Natural killer cell (primary cell): ENCODE results near the gene PORCN. TPM values are rescaled to one million over a fixed set of nuclear protein-coding genes. Genes with fewer than 3 reads are reported as not detected.

ENCODE experiments used
- ATAC-seq, 3 donors: fragments of 150-1000 bp in 2 of 3; fragments of 200-7000 bp in 1 of 3; cut with Tn5 transposase; 1 replicate in 1 of 3; 2 replicates in 2 of 3; pipeline ENCODE4 v1.10.0; 2021; ENCODE audit warnings: mild to moderate bottlenecking in 2 of 3, moderate library complexity in 2 of 3
- DNase-seq, 2 donors: peaks; one replicate each; pipeline versions ENCODE4 v3.0.0 to v3.0.0-alpha.2; 2013 to 2021; ENCODE audit warnings: mixed read lengths in 1 of 2
- H3K27ac ChIP-seq: one replicate; pipeline ENCODE4 v1.5.1; 2013; ENCODE audit warnings: mild to moderate bottlenecking, low read length
- H3K27me3 ChIP-seq: one replicate; pipeline ENCODE4 v1.6.1; 2013; ENCODE audit warnings: low read length; ENCODE audit not compliant: control insufficient read depth, insufficient read depth
- H3K36me3 ChIP-seq: one replicate; pipeline ENCODE4 v1.6.1; 2013; ENCODE audit warnings: low read length; ENCODE audit not compliant: control insufficient read depth, insufficient read depth
- H3K4me1 ChIP-seq: one replicate; pipeline ENCODE4 v1.6.1; 2013; ENCODE audit warnings: low read length; ENCODE audit not compliant: control insufficient read depth, insufficient read depth
- H3K4me3 ChIP-seq: one replicate; pipeline ENCODE4 v1.5.1; 2013; ENCODE audit warnings: low read length
- H3K9me3 ChIP-seq: one replicate; pipeline ENCODE4 v1.6.1; 2013; ENCODE audit warnings: low read length; ENCODE audit not compliant: control insufficient read depth, insufficient read depth
- H3K27ac Mint-ChIP-seq, 2 donors: one replicate each; pipeline ENCODE4 v1.8.0; 2022; ENCODE audit warnings: mild to moderate bottlenecking in 2 of 2, mixed read lengths in 2 of 2, moderate library complexity in 1 of 2
- H3K27me3 Mint-ChIP-seq, 2 donors: one replicate each; pipeline ENCODE4 v1.8.0; 2022; ENCODE audit warnings: low read depth in 2 of 2, mixed read lengths in 2 of 2
- H3K36me3 Mint-ChIP-seq: one replicate; pipeline ENCODE4 v1.8.0; 2022; ENCODE audit warnings: mixed read lengths
- H3K4me1 Mint-ChIP-seq, 2 donors: one replicate each; pipeline ENCODE4 v1.8.0; 2022; ENCODE audit warnings: mixed read lengths in 2 of 2
- H3K4me3 Mint-ChIP-seq: one replicate; pipeline ENCODE4 v1.8.0; 2022; ENCODE audit warnings: mild to moderate bottlenecking, moderate library complexity, mixed read lengths
- H3K9me3 Mint-ChIP-seq, 2 donors: one replicate each; pipeline ENCODE4 v1.8.0; 2022; ENCODE audit warnings: mixed read lengths in 2 of 2
- WGBS: methylation state at CpG from one replicate; pipeline ENCODE4 v1.1.7; 2013; ENCODE audit warnings: missing lambda C conversion rate; ENCODE audit not compliant: insufficient coverage; 5-methylcytosine and 5-hydroxymethylcytosine counted together
- intact Hi-C: fragments of 100-400 bp; cut with micrococcal nuclease; formaldehyde crosslinking; loops from one replicate; pipeline ENCODE4 v1.14.2; 2022
- total RNA-seq, 4 donors: library from RNA; stranded (reverse); fragments of 120-200 nt in 1 of 4; gene quantifications; one replicate each; pipeline versions ENCODE4 v1.2.3 to v1.2.4, GENCODE V29; 2013 to 2022
- TF ChIP-seq, protein P1 (sequence below): fragments of 200-600 bp; IDR thresholded peaks from one replicate; pipeline ENCODE4 v1.8.0; 2022; ENCODE audit warnings: antibody characterized with exemption

The PORCN gene
- total RNA-seq, 3 donors from 2014 or later (not counting 1 experiment from before 2014, with no cell fraction given) = 29.6 to 33.1 (median 31.1) TPM

DNA sequence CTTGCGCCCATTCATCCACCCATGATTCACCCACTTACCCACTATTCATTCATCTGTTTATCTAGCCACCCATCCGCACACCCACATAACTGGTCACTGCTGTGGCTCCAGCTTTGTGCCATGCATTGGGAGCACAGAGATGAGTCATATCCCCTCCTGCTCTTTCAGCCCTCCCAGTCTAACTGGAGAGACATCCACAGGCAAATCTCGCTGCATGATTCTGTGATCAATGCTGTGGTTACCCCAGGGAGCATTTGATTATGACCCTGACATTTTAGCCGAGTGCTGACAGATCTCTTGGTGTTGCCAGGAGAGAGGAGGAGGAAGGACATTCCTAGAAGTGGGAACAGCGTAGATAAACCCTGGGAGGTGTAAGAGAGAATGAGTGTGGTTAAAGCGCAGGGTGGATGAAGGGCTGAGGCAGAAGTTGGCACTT, 10.4 kb upstream of the PORCN start:
- Mint-ChIP-seq H3K9me3 (no peaks in the 10 kb centered on the region), H3K36me3 (no peaks in the 10 kb centered on the region), H3K4me1 (no peaks in the 10 kb centered on the region), H3K27me3 (no peaks in the 10 kb centered on the region), H3K4me3 (no peak overlapping the region), H3K27ac (no peak overlapping the region)
- ATAC-seq (no peak), DNase-seq (no peak)
- H3K9me3 ChIP-seq = no peaks in the 10 kb centered on the region
- no peak overlapping the region for H3K27ac ChIP-seq
- WGBS = 77% methylated on average over 6 of the region's 6 CpGs
- H3K27me3 ChIP-seq = no peaks in the 10 kb centered on the region
- no peak overlapping the region for H3K4me3 ChIP-seq
- TF ChIP-seq, protein P1, sequence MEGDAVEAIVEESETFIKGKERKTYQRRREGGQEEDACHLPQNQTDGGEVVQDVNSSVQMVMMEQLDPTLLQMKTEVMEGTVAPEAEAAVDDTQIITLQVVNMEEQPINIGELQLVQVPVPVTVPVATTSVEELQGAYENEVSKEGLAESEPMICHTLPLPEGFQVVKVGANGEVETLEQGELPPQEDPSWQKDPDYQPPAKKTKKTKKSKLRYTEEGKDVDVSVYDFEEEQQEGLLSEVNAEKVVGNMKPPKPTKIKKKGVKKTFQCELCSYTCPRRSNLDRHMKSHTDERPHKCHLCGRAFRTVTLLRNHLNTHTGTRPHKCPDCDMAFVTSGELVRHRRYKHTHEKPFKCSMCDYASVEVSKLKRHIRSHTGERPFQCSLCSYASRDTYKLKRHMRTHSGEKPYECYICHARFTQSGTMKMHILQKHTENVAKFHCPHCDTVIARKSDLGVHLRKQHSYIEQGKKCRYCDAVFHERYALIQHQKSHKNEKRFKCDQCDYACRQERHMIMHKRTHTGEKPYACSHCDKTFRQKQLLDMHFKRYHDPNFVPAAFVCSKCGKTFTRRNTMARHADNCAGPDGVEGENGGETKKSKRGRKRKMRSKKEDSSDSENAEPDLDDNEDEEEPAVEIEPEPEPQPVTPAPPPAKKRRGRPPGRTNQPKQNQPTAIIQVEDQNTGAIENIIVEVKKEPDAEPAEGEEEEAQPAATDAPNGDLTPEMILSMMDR = no peak
- intact Hi-C loops = no loop called here
- no peaks in the 10 kb centered on the region for H3K36me3 ChIP-seq
- H3K4me1 ChIP-seq = no peaks in the 10 kb centered on the region

DNA sequence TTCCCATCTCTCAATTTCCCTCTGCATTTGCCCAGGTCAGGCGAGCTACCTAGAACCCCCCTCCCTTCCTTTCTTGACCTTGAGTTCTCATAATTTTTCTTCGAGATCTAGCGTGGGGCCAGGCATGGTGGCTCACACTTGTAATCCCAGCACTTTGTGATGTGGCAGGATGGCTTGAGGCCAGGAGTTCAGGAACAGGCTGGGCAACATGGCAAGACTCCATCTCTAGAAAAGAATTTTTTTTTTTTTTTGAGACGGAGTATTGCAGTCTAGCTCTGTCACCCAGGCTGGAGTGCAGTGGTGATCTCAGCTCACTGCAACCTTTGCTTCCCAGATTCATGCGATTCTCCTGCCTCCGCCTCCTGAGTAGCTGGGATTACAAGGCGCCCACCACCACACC, 4.5 kb upstream of the PORCN start:
- Mint-ChIP-seq H3K9me3 (no peaks in the 10 kb centered on the region), H3K27me3 (no peaks in the 10 kb centered on the region), H3K4me3 (no peak overlapping the region), H3K36me3 (no peaks in the 10 kb centered on the region), H3K4me1 (peaks cover 0 to 6% of the 10 kb centered on the region in 2 donors), H3K27ac (no peak overlapping the region)
- DNase-seq (no peak), ATAC-seq (no peak)
- no peak overlapping the region for H3K4me3 ChIP-seq
- intact Hi-C loops = no loop called here
- H3K4me1 ChIP-seq = peaks cover 8% of the 10 kb centered on the region
- no peak overlapping the region for H3K27ac ChIP-seq
- H3K9me3 ChIP-seq = no peaks in the 10 kb centered on the region
- TF ChIP-seq, protein P1 = no peak
- no peaks in the 10 kb centered on the region for H3K36me3 ChIP-seq
- no peaks in the 10 kb centered on the region for H3K27me3 ChIP-seq
- WGBS = 100% methylated on average over 1 of the region's 7 CpGs

DNA sequence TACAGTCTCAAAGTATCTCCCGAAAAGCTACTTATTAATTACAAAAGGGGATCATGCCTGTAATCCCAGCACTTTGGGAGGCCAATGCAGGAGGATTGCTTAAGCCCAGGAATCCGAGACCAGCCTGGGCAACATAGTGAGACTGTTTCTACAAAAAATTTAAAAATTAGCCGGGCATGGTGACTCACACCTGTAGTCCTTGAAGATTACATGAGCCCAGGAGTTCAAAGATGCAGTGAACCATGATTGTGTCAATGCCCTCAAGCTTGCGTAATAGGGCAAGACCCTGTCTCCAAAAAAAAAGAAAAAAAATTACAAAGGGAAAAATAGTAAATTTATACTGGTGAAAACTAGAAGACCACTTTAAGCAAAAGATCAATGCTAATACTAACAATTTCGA, 3.3 kb upstream of the PORCN start:
- intact Hi-C loops = no loop called here
- H3K9me3 ChIP-seq = no peaks in the 10 kb centered on the region
- no peak overlapping the region for H3K4me3 ChIP-seq
- H3K36me3 ChIP-seq = no peaks in the 10 kb centered on the region
- WGBS = 82% methylated on average over 4 of the region's 5 CpGs
- Mint-ChIP-seq H3K4me3 (no peak overlapping the region), H3K4me1 (peaks cover 7 to 15% of the 10 kb centered on the region in 2 donors), H3K36me3 (no peaks in the 10 kb centered on the region), H3K27ac (no peak overlapping the region), H3K9me3 (no peaks in the 10 kb centered on the region), H3K27me3 (no peaks in the 10 kb centered on the region)
- peaks cover 16% of the 10 kb centered on the region for H3K4me1 ChIP-seq
- TF ChIP-seq, protein P1 = no peak
- DNase-seq = no peak
- ATAC-seq = no peak
- no peak overlapping the region for H3K27ac ChIP-seq
- no peaks in the 10 kb centered on the region for H3K27me3 ChIP-seq

DNA sequence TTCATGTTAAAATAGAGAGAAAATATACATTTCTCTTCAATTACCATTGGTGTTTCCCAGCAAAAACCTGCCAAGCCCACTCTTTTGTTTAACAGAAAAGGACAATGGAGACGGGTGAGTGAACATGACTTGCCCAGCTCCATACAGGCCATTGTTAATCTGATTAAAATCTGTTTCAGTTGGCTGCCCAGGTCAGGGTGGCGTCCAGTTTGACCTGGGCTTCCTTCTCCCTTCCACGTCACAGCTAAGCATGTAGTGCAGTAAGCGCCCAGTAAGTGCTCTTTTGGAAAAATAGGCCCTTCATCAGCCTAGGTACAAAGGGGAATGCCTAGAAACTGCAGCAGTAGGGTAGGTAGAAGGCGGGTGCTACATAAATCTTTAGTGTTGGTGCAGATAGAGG, 1.5 kb upstream of the PORCN start:
- no peaks in the 10 kb centered on the region for H3K9me3 Mint-ChIP-seq
- TF ChIP-seq, protein P1 = no peak
- intact Hi-C loops = no loop called here
- no peaks in the 10 kb centered on the region for H3K27me3 Mint-ChIP-seq
- DNase-seq = no peak
- ATAC-seq = no peak
- 97% methylated on average over 3 of the region's 5 CpGs for WGBS
- peaks cover 7 to 30% of the 10 kb centered on the region in 2 donors for H3K4me1 Mint-ChIP-seq
- no peaks in the 10 kb centered on the region for H3K36me3 Mint-ChIP-seq
- H3K27me3 ChIP-seq = no peaks in the 10 kb centered on the region
- no peak overlapping the region for H3K4me3 Mint-ChIP-seq
- no peak overlapping the region for H3K4me3 ChIP-seq
- H3K27ac ChIP-seq = no peak overlapping the region
- H3K9me3 ChIP-seq = no peaks in the 10 kb centered on the region
- peaks cover 16% of the 10 kb centered on the region for H3K4me1 ChIP-seq
- H3K36me3 ChIP-seq = no peaks in the 10 kb centered on the region
- no peak overlapping the region for H3K27ac Mint-ChIP-seq
